H1 (cell line): ENCODE results near the gene CACNA1A.

Experiments
- CEBPB ChIP-seq: IDR thresholded peaks from 2 replicates; pipeline ENCODE4 v1.6.1; 2012; ENCODE audit warnings: low read depth, low read length
- CHD1 ChIP-seq: IDR thresholded peaks from 2 replicates; pipeline ENCODE4 v1.6.1; 2012; ENCODE audit warnings: low read depth, low read length, improper control_type of control experiment
- CTCF ChIP-seq, 3 experiments: IDR thresholded peaks; 1 replicate in 2 of 3; 2 replicates in 1 of 3; pipeline versions ENCODE4 v1.5.1 to v1.6.1; 2011; ENCODE audit warnings: low read length in 3 of 3, mild to moderate bottlenecking in 3 of 3, inconsistent platforms in 2 of 3, low read depth in 1 of 3, moderate library complexity in 1 of 3; ENCODE audit not compliant: insufficient read depth in 1 of 3; ENCODE audit errors: control extremely low read depth in 1 of 3
- EZH2 ChIP-seq: fragments of 200-600 bp; sonication (generic); IDR thresholded peaks from 2 replicates; pipeline ENCODE4 v1.7.1; 2012; ENCODE audit warnings: low read depth, mild to moderate bottlenecking, moderate library complexity, low read length, inconsistent platforms; ENCODE audit not compliant: severe bottlenecking
- KDM5A ChIP-seq: fragments of 200-600 bp; IDR thresholded peaks from 2 replicates; pipeline ENCODE4 v1.7.1; 2012; ENCODE audit warnings: mild to moderate bottlenecking, low read length, inconsistent platforms, mixed read lengths
- TEAD4 ChIP-seq: IDR thresholded peaks from 2 replicates; pipeline ENCODE4 v1.6.1; 2012; ENCODE audit warnings: low read depth, low read length, inconsistent platforms, mixed read lengths
- USF2 ChIP-seq: IDR thresholded peaks from 2 replicates; pipeline ENCODE4 v1.6.1; 2011; ENCODE audit warnings: low read length, improper control_type of control experiment
- ZNF274 ChIP-seq: IDR thresholded peaks from 2 replicates; pipeline ENCODE4 v1.7.0; 2012; ENCODE audit warnings: low read length, borderline replicate concordance; ENCODE audit errors: extremely low read depth
- TF ChIP-seq, protein P1 (sequence below): IDR thresholded peaks from 2 replicates; pipeline ENCODE4 v1.6.1; 2012; ENCODE audit warnings: inconsistent platforms

GRCh38 chr19:13329766-13330165, 176.5 kb downstream of the CACNA1A start:
- TF ChIP-seq CTCF (IDR thresholded peaks at IDR 0.05; ENCODE audit: control extremely low read depth in 1 of 3, insufficient read depth in 1 of 3, low read depth in 1 of 3, low read length in 3 of 3) (no peak), CHD1 (no peak), KDM5A (no peak), TEAD4 (no peak), USF2 (no peak), EZH2 (no peak), CEBPB (no peak), ZNF274 (no peak)
- TF ChIP-seq, protein P1, sequence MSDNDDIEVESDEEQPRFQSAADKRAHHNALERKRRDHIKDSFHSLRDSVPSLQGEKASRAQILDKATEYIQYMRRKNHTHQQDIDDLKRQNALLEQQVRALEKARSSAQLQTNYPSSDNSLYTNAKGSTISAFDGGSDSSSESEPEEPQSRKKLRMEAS, result no peak
